CD8-positive, alpha-beta memory T cell (primary cell): ENCODE data around the gene PEX11B. TPM values are rescaled to one million over a fixed set of nuclear protein-coding genes. Genes with fewer than 3 reads are reported as not detected.

Experiments used
- CTCF ChIA-PET: fragments of 350-600 bp; sonication (Branson Sonifier 250); formaldehyde crosslinking; loops from one replicate; lab custom pipeline; 2021; ENCODE audit warnings: antibody characterized with exemption; lab: Charles Lee
- POLR2A ChIA-PET: fragments of 350-600 bp; sonication (Branson Sonifier 250); formaldehyde crosslinking; loops from one replicate; lab custom pipeline; 2021; ENCODE audit warnings: antibody characterized with exemption; lab: Charles Lee
- DNase-seq, 5 donors: peaks; one replicate each; pipeline versions ENCODE4 v3.0.0 to v3.0.0-alpha.2; 2020 to 2022; ENCODE audit warnings: mixed read lengths in 1 of 5
- H3K27ac ChIP-seq: one replicate; pipeline ENCODE4 v1.7.0; 2013; ENCODE audit warnings: low read depth, mild to moderate bottlenecking, low read length, moderate library complexity
- H3K27me3 ChIP-seq: 2 replicates; pipeline ENCODE4 v1.7.0; 2013; ENCODE audit warnings: low read length, mild to moderate bottlenecking; ENCODE audit not compliant: insufficient read depth, poor library complexity, severe bottlenecking
- H3K36me3 ChIP-seq: 2 replicates; pipeline ENCODE4 v1.7.0; 2013; ENCODE audit warnings: mild to moderate bottlenecking, low read length, moderate library complexity; ENCODE audit not compliant: insufficient read depth
- H3K4me1 ChIP-seq: 2 replicates; pipeline ENCODE4 v1.7.0; 2013; ENCODE audit warnings: mild to moderate bottlenecking, low read length, moderate library complexity; ENCODE audit not compliant: insufficient read depth
- H3K4me3 ChIP-seq: 2 replicates; pipeline ENCODE4 v1.7.0; 2013; ENCODE audit warnings: mild to moderate bottlenecking, low read length
- H3K9me3 ChIP-seq: 2 replicates; pipeline ENCODE4 v1.7.0; 2013; ENCODE audit warnings: mild to moderate bottlenecking, low read length
- H3K27ac Mint-ChIP-seq, 8 donors: one replicate each; pipeline ENCODE4 v1.8.0; 2020 to 2021; ENCODE audit warnings: mixed read lengths in 8 of 8, mild to moderate bottlenecking in 6 of 8, inconsistent platforms in 3 of 8, moderate library complexity in 3 of 8
- H3K27me3 Mint-ChIP-seq, 2 donors: one replicate each; pipeline ENCODE4 v1.8.0; 2020 to 2021; ENCODE audit warnings: mixed read lengths in 2 of 2, mild to moderate bottlenecking in 1 of 2, moderate library complexity in 1 of 2
- H3K36me3 Mint-ChIP-seq, 3 donors: one replicate each; pipeline ENCODE4 v1.8.0; 2020 to 2021; ENCODE audit warnings: mixed read lengths in 3 of 3, inconsistent platforms in 1 of 3, mild to moderate bottlenecking in 1 of 3
- H3K4me1 Mint-ChIP-seq, 3 donors: one replicate each; pipeline ENCODE4 v1.8.0; 2020 to 2021; ENCODE audit warnings: mixed read lengths in 3 of 3, inconsistent platforms in 1 of 3, mild to moderate bottlenecking in 1 of 3
- H3K4me3 Mint-ChIP-seq, 7 donors: one replicate each; pipeline ENCODE4 v1.8.0; 2020 to 2021; ENCODE audit warnings: mixed read lengths in 7 of 7, mild to moderate bottlenecking in 6 of 7, moderate library complexity in 4 of 7, inconsistent platforms in 2 of 7
- H3K9me3 Mint-ChIP-seq, 5 donors: one replicate each; pipeline ENCODE4 v1.8.0; 2020 to 2022; ENCODE audit warnings: mixed read lengths in 5 of 5, mild to moderate bottlenecking in 3 of 5, moderate library complexity in 2 of 5, inconsistent platforms in 1 of 5
- polyA plus RNA-seq: library from polyadenylated mRNA; unstranded; fragments of 300-500 nt; fragmentation: Illumina TruSeq; gene quantifications from one replicate; pipeline ENCODE4 v1.2.3, GENCODE V29; 2021
- total RNA-seq, 2 experiments: library from RNA; stranded (reverse); gene quantifications; one replicate each; pipeline ENCODE4 v1.2.3, GENCODE V29; 2021

The PEX11B gene
- total and polyA plus RNA-seq, 3 experiments from 2014 or later = 42.0 to 46.9 (median 43.1) TPM

DNA sequence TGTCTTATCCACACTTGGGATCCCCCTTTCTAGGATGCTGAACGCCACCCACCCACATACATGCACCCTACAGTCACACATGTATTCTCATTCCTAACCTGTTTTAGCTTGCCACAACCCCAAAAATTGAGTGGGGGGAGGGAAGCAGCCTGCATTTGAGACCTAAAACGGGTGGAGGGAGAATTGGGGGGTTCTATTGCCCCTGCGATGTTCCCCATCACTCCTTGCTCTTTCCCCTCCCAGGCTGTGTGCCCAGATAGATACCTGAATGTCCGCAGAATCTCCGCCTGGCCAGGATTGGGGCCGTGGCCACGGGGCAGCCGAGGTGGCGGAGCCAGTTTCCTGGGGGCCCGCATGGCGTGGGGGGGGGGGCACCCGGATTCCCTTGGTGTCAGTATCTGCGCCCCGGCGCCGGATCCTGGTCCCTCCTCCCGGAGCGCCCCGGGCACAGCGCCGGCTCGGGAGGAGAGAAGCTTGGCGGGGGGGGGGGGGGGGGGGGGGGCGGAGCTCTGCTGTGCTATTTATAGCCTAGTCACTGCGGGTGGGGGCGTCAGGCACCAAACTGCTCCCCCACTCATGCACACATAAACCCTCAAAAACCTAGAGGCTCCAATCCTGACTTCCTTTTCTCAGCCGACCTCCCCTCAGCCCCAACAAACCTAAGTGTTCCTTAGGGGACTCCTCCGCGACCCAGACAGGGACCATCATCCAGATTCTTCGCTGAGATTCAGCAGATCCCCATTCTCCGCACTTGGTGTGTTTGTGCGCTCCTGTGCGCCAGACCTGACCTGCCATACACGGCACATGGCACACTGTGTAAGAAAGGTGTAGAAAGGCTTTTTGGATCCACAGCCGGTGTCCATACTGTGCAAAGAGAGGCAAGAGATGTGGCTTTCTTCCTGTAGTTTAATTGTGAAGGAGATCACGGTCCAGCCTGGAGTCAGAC is 43.9 kb upstream of the PEX11B start:
- Mint-ChIP-seq H3K27me3 (peaks cover 0 to 3% of the 10 kb centered on the region in 2 donors), H3K4me1 (peaks cover 58 to 75% (median 61%) of the 10 kb centered on the region in 3 donors), H3K27ac (peak overlapping the region; percentile 87 to 98 (median 96)), H3K36me3 (peaks cover 0 to 24% (median 2%) of the 10 kb centered on the region in 3 donors), H3K4me3 (peak overlapping the region; percentile 94 to 99 (median 97)), H3K9me3 (no peaks in the 10 kb centered on the region)
- Histone ChIP-seq H3K9me3 (no peaks in the 10 kb centered on the region), H3K36me3 (no peaks in the 10 kb centered on the region), H3K4me3 (peak overlapping the region; percentile 93), H3K27me3 (no peaks in the 10 kb centered on the region), H3K4me1 (peaks cover 59% of the 10 kb centered on the region), H3K27ac (no peak overlapping the region)
- ChIA-PET POLR2A (interaction anchor here (0.6 to 1.9 kb wide), 9 partner anchors 15 to 104 kb away, joined by 3 to 11 read pairs (median 3); partner anchors contain the start of gene RBM8A), CTCF (interaction anchor here (0.7 to 4.9 kb wide), 9 partner anchors 13 to 117 kb away, joined by 3 to 77 read pairs (median 9); partner anchors contain the start of genes NUDT17, PIAS3 and RBM8A)
- DNase-seq = peak in 3 of 5 donors; percentile 34 to 67 (median 41)

DNA sequence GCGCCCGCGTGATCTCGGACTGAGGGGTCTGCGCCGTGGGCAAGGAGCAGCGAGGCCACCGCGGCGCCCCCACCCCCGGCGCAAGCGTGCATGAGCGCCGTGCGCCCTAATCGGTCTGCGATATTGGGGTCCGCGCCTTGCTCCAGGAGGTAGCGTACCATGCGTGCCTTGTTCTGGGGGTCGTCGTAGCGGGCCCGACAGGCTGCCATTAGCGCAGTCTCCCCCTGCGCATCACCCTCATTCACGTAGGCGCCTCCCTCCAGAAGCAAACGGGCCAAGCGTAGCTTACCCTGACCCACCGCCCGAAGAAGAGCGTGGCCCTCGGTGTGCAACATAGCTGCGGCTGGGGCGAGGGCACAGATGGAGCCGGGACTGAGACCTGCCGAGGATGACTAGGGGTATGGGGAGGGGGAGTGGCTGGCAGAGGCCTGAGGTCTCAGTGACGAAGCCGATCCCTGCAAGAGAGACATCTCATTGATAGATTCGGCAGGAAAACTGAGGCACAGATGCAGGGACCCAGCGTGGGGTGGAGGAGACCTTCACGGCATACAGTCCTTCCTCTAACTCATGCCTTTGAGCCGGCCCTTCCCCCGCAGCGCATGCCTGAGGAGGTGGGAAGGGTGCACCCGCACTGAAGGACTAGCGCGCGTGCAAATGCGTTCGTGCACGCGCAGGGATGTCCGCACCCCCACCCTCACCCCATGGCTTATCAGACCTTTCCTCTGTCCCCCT is 43.1 kb upstream of the PEX11B start:
- peaks cover 0 to 3% of the 10 kb centered on the region in 2 donors for H3K27me3 Mint-ChIP-seq
- no peaks in the 10 kb centered on the region for H3K27me3 ChIP-seq
- H3K4me3 Mint-ChIP-seq = peak overlapping the region; percentile 92 to 99 (median 96)
- H3K36me3 Mint-ChIP-seq = peaks cover 0 to 26% (median 0%) of the 10 kb centered on the region in 3 donors
- no peaks in the 10 kb centered on the region for H3K9me3 Mint-ChIP-seq
- peak in 3 of 5 donors; percentile 37 to 69 (median 48) for DNase-seq
- peaks cover 57% of the 10 kb centered on the region for H3K4me1 ChIP-seq
- no peaks in the 10 kb centered on the region for H3K9me3 ChIP-seq
- H3K27ac Mint-ChIP-seq = peak overlapping the region; percentile 77 to 97 (median 86)
- peak overlapping the region; percentile 40 for H3K27ac ChIP-seq
- peaks cover 62 to 70% (median 63%) of the 10 kb centered on the region in 3 donors for H3K4me1 Mint-ChIP-seq
- peak overlapping the region; percentile 93 for H3K4me3 ChIP-seq
- ChIA-PET CTCF (interaction anchor here (1.1 kb wide), 1 partner anchor 34 kb away, joined by 7 read pairs; the partner anchor contains the start of gene RBM8A), POLR2A (interaction anchor here (1.2 to 1.9 kb wide), 4 partner anchors 16 to 76 kb away, joined by 3 to 11 read pairs (median 4); partner anchors contain the start of gene RBM8A)
- H3K36me3 ChIP-seq = no peaks in the 10 kb centered on the region

DNA sequence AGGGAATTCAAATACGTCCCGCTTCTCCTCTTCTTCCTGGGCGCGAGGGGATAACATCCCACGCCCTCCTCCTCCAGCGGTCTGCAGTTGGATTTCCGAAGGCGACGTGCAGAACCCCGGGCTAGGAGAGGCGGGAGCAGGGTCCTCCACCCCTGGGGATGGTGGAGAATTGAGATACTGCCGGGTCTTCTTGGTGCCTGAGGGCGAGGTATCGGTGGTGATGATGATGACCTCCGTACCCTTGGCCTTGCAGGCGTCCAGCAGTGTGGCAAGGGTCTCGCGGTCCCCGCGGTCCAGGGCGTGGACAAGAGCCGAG is 42.5 kb upstream of the PEX11B start:
- Histone ChIP-seq H3K4me1 (peaks cover 62% of the 10 kb centered on the region), H3K4me3 (peak overlapping the region; percentile 93), H3K27ac (peak overlapping the region; percentile 40), H3K27me3 (no peaks in the 10 kb centered on the region), H3K9me3 (no peaks in the 10 kb centered on the region), H3K36me3 (no peaks in the 10 kb centered on the region)
- Mint-ChIP-seq H3K27me3 (peaks cover 0 to 3% of the 10 kb centered on the region in 2 donors), H3K4me3 (peak overlapping the region; percentile 92 to 99 (median 96)), H3K36me3 (peaks cover 0 to 26% (median 0%) of the 10 kb centered on the region in 3 donors), H3K9me3 (no peaks in the 10 kb centered on the region), H3K27ac (peak overlapping the region; percentile 67 to 97 (median 92)), H3K4me1 (peaks cover 68 to 74% (median 69%) of the 10 kb centered on the region in 3 donors)
- DNase-seq = no peak
- ChIA-PET POLR2A (interaction anchor here (1.1 to 1.9 kb wide), 2 partner anchors 32 to 33 kb away, joined by 3 to 11 read pairs; partner anchors contain the start of gene RBM8A), CTCF (interaction anchor here (1.0 kb wide), 1 partner anchor 34 kb away, joined by 3 read pairs; the partner anchor contains the start of gene RBM8A)

DNA sequence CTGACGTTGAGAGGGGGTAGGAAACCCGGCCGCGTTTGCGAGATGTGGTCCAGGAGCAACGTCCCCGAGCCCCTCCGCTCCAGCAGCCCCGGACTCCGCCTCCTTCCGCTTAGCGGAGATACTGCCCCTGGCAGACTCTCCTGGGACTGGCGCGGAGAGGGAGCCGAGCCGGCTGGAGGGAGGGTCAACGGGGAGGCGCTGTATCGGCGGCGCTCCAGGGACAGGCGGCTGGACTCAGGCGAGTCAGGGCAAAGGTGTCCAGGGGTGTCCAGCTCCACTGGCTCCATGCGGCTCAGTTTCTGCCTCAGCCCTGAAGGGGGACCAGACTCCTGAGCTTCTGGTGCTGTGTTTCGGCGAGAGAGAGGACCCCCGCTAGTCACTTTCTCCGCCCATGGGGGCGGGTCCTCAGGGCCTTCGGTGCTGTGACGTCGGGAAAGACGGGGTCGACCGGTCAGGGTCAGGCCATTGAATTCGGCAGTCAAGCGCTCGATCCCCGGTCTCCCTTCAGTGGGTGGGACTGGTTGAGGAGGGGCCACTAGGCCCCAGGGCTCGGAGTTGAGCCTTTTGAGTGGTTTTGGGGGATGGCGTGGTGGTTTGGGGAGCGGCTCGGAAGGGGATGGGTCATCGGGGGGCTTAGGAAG is 42.1 kb upstream of the PEX11B start:
- ChIA-PET POLR2A (interaction anchor here (0.6 to 1.1 kb wide), 2 partner anchors 32 to 77 kb away, joined by 3 read pairs; no protein-coding TSS in a partner anchor), CTCF (interaction anchor here (1.0 kb wide), 1 partner anchor 33 kb away, joined by 3 read pairs; the partner anchor contains the start of gene RBM8A)
- Histone ChIP-seq H3K4me1 (peaks cover 64% of the 10 kb centered on the region), H3K4me3 (peak overlapping the region; percentile 93), H3K27ac (peak overlapping the region; percentile 40), H3K9me3 (no peaks in the 10 kb centered on the region), H3K27me3 (no peaks in the 10 kb centered on the region), H3K36me3 (no peaks in the 10 kb centered on the region)
- Mint-ChIP-seq H3K4me1 (peaks cover 70 to 77% (median 73%) of the 10 kb centered on the region in 3 donors), H3K27me3 (peaks cover 0 to 3% of the 10 kb centered on the region in 2 donors), H3K27ac (peak overlapping the region; percentile 83 to 94 (median 92)), H3K4me3 (peak overlapping the region; percentile 92 to 99 (median 96)), H3K9me3 (no peaks in the 10 kb centered on the region), H3K36me3 (peaks cover 0 to 26% (median 0%) of the 10 kb centered on the region in 3 donors)
- peak; percentile 51 to 77 (median 59) for DNase-seq

DNA sequence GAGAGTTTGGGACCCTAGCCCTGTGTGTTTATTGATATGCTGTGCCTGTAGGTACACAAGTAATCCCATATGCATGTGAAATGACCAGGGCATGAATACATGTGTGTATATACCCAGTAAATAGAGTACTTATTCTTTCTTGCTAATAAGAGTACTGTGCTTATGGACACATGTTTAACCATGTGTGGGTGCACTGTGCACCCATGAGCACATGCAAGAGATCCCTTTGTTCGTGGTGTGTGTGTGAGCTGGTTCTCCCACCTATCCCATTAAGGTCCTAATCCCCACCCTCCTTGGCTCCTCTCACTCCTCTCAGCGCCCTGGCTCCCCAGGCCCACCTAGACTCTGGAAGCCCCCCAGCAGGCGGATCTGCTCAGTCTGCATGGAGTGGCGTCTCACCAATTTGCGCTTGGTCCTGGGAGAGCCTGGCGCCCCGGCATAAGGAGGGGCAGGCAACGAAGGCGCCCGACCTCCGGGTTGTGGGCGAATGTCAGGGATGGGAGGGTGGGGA is 41.5 kb upstream of the PEX11B start:
- Histone ChIP-seq H3K4me1 (peaks cover 64% of the 10 kb centered on the region), H3K4me3 (peak overlapping the region; percentile 93), H3K27me3 (no peaks in the 10 kb centered on the region), H3K27ac (no peak overlapping the region), H3K9me3 (no peaks in the 10 kb centered on the region), H3K36me3 (no peaks in the 10 kb centered on the region)
- POLR2A ChIA-PET = interaction anchor here (0.6 to 7.1 kb wide), 4 partner anchors 31 to 77 kb away, joined by 3 to 87 read pairs (median 3); partner anchors contain the start of gene RBM8A
- Mint-ChIP-seq H3K27me3 (peaks cover 0 to 3% of the 10 kb centered on the region in 2 donors), H3K4me1 (peaks cover 70 to 77% (median 76%) of the 10 kb centered on the region in 3 donors), H3K36me3 (peaks cover 0 to 26% (median 0%) of the 10 kb centered on the region in 3 donors), H3K9me3 (no peaks in the 10 kb centered on the region), H3K4me3 (peak overlapping the region; percentile 92 to 99 (median 96)), H3K27ac (peak overlapping the region; percentile 57 to 93 (median 90))
- no peak for DNase-seq
- CTCF ChIA-PET = interaction anchor here (1.0 kb wide), 1 partner anchor 33 kb away, joined by 3 read pairs; the partner anchor contains the start of gene RBM8A

DNA sequence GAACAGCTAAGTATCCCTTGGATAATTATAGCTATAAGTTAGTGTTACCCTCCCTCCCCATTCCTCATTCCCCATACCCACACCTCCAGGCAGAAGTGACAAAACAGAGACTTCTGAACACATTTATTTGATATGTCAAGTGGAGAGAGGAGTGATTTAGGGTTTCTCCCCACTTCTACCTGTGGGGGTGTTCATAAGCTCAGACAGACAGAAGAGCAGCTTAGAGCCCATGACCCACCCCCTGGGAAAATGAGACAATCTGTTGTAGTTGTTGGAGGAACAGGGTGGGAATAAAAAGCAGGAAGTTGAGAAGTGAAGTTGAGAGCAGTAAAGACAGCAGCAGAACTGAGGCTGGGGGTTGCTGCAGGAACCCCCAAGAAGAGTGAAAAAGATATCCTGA is 40.8 kb upstream of the PEX11B start:
- Histone ChIP-seq H3K27ac (no peak overlapping the region), H3K36me3 (no peaks in the 10 kb centered on the region), H3K4me1 (peaks cover 69% of the 10 kb centered on the region), H3K27me3 (no peaks in the 10 kb centered on the region), H3K9me3 (no peaks in the 10 kb centered on the region), H3K4me3 (no peak overlapping the region)
- CTCF ChIA-PET = interaction anchor here (0.7 to 3.1 kb wide), 3 partner anchors 19 to 32 kb away, joined by 3 to 26 read pairs (median 24); partner anchors contain the start of gene RBM8A
- Mint-ChIP-seq H3K27ac (peak overlapping the region; percentile 57 to 93 (median 90)), H3K4me3 (peak overlapping the region; percentile 77 to 99 (median 95)), H3K9me3 (no peaks in the 10 kb centered on the region), H3K27me3 (peaks cover 0 to 3% of the 10 kb centered on the region in 2 donors), H3K4me1 (peaks cover 70 to 77% (median 77%) of the 10 kb centered on the region in 3 donors), H3K36me3 (peaks cover 0 to 22% (median 0%) of the 10 kb centered on the region in 3 donors)
- no peak for DNase-seq
- POLR2A ChIA-PET = interaction anchor here (0.6 to 7.1 kb wide), 4 partner anchors 31 to 78 kb away, joined by 3 to 87 read pairs (median 7); partner anchors contain the start of gene RBM8A
